Ovary (tissue), 3 donors: ENCODE results near the gene KCNIP4.

Source experiments
- EP300 ChIP-seq: sonication (generic); formaldehyde crosslinking; IDR thresholded peaks from one replicate; pipeline ENCODE4 v1.6.1; 2017; ENCODE audit warnings: antibody characterized with exemption
- POLR2A ChIP-seq: fragments of 450-650 bp; IDR thresholded peaks from one replicate; pipeline ENCODE4 v1.6.1; 2017; ENCODE audit warnings: antibody characterized with exemption, mild to moderate bottlenecking, moderate library complexity
- TF ChIP-seq, protein P1 (sequence below), 3 donors: fragments of 450-650 bp in 2 of 3; fragments of 200-600 bp in 1 of 3; IDR thresholded peaks; one replicate each; pipeline versions ENCODE4 v1.5.1 to v1.8.0; 2016 to 2022; ENCODE audit warnings: antibody characterized with exemption in 3 of 3, mild to moderate bottlenecking in 1 of 3
- donor health status: DM: no; HTN: no; CAD: no.

GRCh38 chr4:20696815-20697214 is 1251.8 kb downstream of the KCNIP4 start:
- TF ChIP-seq, protein P1, sequence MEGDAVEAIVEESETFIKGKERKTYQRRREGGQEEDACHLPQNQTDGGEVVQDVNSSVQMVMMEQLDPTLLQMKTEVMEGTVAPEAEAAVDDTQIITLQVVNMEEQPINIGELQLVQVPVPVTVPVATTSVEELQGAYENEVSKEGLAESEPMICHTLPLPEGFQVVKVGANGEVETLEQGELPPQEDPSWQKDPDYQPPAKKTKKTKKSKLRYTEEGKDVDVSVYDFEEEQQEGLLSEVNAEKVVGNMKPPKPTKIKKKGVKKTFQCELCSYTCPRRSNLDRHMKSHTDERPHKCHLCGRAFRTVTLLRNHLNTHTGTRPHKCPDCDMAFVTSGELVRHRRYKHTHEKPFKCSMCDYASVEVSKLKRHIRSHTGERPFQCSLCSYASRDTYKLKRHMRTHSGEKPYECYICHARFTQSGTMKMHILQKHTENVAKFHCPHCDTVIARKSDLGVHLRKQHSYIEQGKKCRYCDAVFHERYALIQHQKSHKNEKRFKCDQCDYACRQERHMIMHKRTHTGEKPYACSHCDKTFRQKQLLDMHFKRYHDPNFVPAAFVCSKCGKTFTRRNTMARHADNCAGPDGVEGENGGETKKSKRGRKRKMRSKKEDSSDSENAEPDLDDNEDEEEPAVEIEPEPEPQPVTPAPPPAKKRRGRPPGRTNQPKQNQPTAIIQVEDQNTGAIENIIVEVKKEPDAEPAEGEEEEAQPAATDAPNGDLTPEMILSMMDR (IDR thresholded peaks at IDR 0.05): no peak
- TF ChIP-seq POLR2A (no peak), EP300 (no peak)
